GM19452 (cell line): ENCODE measurements around the gene PRR23E.

ENCODE experiments used
- ATAC-seq: cut with Tn5 transposase; IDR thresholded peaks from one replicate; pipeline ENCODE4 v1.9.1; 2021; ENCODE audit not compliant: unreplicated experiment

PRR23E gene

GRCh38 chr3:127207727-127208482 lies 15.0 kb downstream of the PRR23E start:
- no peak for ATAC-seq

GRCh38 chr3:127208483-127209100 lies 15.7 kb downstream of the PRR23E start:
- ATAC-seq: no peak

GRCh38 chr3:127209155-127209839 lies 16.4 kb downstream of the PRR23E start:
- ATAC-seq: no peak

- ATAC-seq: no peak
Measured at GRCh38 chr3:127209840-127210653, 17.1 kb downstream of the PRR23E start.

GRCh38 chr3:127210654-127210943 lies 17.7 kb downstream of the PRR23E start:
- ATAC-seq: no peak

- no peak for ATAC-seq
Measured at GRCh38 chr3:127211118-127212060, 18.5 kb downstream of the PRR23E start.

GRCh38 chr3:127212231-127212630 lies 19.3 kb downstream of the PRR23E start:
- ATAC-seq: no peak

- ATAC-seq: no peak
Measured at GRCh38 chr3:127212711-127213110, 19.8 kb downstream of the PRR23E start.

- ATAC-seq: no peak
Measured at GRCh38 chr3:127213381-127213918, 20.5 kb downstream of the PRR23E start.

- no peak for ATAC-seq
Measured at GRCh38 chr3:127214975-127215374, 22.0 kb downstream of the PRR23E start.

GRCh38 chr3:127215714-127216414 lies 22.9 kb downstream of the PRR23E start:
- ATAC-seq: no peak

- no peak for ATAC-seq
Measured at GRCh38 chr3:127216415-127217261, 23.7 kb downstream of the PRR23E start.

- ATAC-seq: no peak
Measured at GRCh38 chr3:127217596-127218453, 24.9 kb downstream of the PRR23E start.

GRCh38 chr3:127218454-127218922 lies 25.6 kb downstream of the PRR23E start:
- ATAC-seq: no peak

- no peak for ATAC-seq
Measured at GRCh38 chr3:127220497-127220896, 27.6 kb downstream of the PRR23E start.

- no peak for ATAC-seq
Measured at GRCh38 chr3:127221037-127221436, 28.1 kb downstream of the PRR23E start.

- no peak for ATAC-seq
Measured at GRCh38 chr3:127221446-127222035, 28.6 kb downstream of the PRR23E start.
